Stimulated activated CD8-positive, alpha-beta memory T cell treated with anti-CD3 and anti-CD28 coated beads, Interleukin-2, amount 100 ng/mL, for 1 hour (primary cell): ENCODE measurements around the gene PRIM1.
"Not testable (repeated sequence)": the region's sequence is repeated elsewhere in the genome, so short reads cannot be mapped to it uniquely, and the experiment has no call there.

Source experiments
- DNase-seq, 2 donors: peaks; one replicate each; pipeline ENCODE4 v3.0.0-alpha.2; 2020; ENCODE audit warnings: low read depth in 2 of 2

Gene PRIM1

DNA sequence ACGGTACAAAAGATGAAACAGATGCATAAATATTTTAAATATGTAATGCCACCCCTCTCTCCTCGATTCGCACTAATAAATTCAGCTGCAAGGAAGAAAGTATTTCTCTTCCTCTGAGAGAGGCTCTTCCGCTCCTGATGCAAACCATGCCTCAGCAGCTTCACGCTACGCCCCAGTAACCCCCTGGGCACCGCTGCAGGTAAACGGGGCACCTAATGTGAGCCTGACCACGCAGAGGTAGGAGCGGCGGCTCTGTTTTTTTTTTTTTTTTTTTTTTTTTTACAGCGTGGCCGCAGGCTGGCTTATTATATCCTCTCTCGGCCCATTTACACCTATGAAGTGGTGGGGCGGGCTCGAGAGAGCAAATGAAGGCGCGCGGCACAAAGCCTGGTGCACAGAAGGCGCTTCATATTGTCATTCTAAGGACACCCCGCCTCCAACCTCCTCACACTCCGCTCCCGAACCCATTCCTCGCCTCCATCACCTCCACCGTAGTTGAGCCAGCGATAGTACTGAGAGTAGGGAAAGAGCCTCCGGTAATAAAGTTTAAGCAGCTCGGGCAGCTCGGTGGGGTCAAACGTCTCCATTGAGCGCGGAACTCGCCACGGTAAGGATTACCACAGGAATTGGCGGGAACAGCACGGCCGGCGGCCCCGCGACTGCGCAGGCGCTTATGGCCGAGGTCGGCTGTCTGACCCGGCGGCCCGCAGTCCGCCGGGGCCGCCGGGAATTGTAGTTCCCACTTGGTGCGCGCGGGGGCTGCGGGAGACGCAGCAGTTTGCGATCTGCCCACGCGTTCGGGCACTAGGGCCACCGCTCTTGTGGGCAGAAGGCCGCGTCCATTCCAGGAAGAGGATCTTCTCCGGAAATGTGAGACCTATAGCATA, at the start of gene PRIM1:
Gene PRIM1 (minus strand): TSS at position 612 of the 887 bp plus-strand sequence. CDS start 25 bp downstream, at position 587.
- DNase-seq, result peak; percentile 59 to 64

DNA sequence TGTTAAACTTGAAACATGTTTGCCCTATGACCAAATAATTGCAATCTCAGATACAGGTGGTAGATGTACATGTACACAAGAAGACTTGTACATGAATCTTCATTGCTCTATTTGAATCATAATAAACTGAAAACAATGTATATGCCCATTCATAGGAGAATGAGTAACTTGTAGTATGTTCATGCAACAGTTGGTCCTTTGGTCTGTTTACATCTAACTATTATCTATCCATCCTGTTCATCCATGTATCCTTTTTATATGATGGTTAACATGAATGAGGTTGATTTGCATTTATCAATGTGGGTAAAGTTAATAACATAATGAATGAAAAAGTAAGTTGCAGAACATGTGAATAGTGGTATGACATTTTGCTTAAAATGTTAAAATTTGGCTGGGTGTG, 48.1 kb upstream of the PRIM1 start:
- DNase-seq, result no peak

DNA sequence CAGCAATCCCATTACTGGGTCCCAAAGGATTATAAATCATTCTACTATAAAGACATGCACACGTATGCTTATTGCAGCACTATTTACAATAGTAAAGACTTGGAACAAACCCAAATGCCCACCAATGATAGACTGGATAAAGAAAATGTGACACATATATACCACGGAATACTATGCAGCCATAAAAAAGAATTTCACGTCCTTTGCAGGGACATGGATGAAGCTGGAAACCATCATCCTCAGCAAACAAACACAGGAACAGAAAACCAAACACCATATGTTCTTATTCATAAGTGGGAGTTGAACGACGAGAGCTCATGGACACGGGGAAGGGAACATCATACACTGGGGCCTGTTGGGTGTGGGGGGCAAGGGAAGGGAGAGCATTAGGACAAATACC, 47.2 kb upstream of the PRIM1 start:
- DNase-seq, result not testable (repeated sequence)

DNA sequence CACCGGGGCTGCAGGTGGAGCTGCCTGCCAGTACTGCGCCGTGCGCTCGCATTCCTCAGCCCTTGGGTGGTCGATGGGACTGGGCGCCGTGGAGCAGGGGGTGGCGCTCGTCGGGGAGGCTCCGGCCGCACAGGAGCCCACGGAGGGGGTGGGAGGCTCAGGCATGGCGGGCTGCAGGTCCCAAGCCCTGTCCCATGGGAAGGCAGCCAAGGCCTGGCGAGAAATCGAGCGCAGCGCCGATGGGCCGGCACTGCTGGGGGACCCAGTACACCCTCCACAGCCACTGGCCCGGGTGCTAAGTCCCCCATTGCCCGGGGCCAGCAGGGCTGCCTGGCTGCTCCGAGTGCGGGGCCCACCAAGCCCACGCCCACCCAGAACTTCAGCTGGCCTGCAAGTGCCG, 43.7 kb upstream of the PRIM1 start:
- DNase-seq, result not testable (repeated sequence)

GRCh38 chr12:56795046-56795562, 43.0 kb upstream of the PRIM1 start:
- not testable (repeated sequence) for DNase-seq

- DNase-seq, result not testable (repeated sequence)
These were observed 41.0 kb upstream of the PRIM1 start for GRCh38 chr12:56793124-56793523.

DNA sequence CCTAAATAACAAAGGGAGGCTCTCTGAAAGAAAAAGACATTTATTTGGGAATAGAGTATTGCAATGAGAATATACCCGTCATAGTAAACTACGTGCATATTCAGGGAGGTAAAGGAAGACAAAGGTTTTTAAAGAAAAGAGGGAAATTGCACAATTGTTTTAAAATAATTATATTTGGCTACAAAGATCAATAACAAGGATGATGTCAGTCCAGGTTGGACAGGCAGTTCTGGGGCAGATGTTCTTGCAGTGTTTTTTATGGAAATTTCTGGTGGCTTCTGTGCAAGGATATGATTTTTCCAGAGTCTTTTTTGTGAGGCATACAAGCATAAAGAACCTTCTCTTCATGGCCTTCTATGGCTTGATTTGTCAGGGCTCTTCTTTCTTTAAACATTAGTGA, 40.6 kb upstream of the PRIM1 start:
- no peak for DNase-seq

- not testable (repeated sequence) for DNase-seq
These were observed 37.3 kb upstream of the PRIM1 start for GRCh38 chr12:56789429-56789828.

DNA sequence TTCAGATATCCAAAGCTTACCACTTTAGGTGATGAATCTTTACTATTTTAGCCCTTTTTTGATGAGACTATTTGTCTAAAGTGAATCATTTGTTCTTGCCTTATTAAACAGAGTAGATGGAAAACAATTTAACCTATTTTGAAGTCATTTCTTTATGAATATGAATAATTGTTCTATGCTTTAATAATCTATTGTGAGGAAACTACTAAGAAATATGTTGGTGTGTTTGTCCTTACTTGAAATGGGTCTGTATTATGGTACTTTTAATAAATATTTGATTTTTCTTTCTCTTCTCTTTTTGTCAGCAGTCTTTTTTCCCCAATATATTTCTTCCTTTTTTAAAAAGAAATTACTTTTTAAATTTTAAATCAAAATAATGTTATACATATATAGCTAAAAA, 35.4 kb upstream of the PRIM1 start:
- no peak for DNase-seq

- DNase-seq, result no peak
These were observed 33.8 kb upstream of the PRIM1 start for GRCh38 chr12:56785874-56786273.

GRCh38 chr12:56785141-56785865, 33.2 kb upstream of the PRIM1 start:
- DNase-seq, result no peak

GRCh38 chr12:56781726-56782125, 29.6 kb upstream of the PRIM1 start:
- no peak for DNase-seq

DNA sequence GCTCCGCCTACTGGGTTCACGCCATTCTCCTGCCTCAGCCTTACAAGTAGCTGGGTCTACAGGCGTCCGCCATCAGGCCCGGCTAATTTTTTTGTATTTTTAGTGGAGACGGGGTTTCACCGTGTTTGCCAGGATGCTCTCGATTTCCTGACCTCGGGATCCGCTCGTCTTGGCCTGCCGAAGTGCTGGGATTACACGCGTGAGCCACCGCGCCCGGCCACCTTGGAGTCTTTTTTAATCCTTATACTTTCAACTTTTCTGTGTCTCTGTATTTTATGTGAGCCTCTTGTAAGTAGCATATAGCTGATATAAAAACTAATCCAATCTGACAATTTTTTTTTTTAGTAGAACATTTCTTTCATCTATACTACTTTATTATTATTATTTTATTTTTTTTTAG, 26.6 kb upstream of the PRIM1 start:
- DNase-seq, result no peak

DNA sequence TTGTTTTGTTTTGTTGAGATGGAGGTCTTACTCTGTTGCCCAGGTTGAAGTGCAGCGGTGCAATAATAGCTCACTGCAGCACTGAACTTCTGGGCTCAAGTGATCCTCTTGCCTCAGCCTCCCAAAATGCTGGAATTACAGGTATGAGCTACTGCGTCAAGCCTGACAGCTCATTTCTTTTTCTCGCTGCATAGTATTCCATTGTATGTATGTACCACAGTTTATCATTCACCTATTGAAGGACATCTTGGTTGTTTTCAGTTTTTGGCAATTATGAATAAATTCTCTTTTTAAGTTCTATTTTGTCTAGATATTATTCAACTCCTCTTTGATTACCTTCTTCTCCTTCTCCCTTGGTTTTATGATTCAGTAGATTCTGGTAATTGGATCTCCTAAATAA, 24.5 kb upstream of the PRIM1 start:
- no peak for DNase-seq

DNA sequence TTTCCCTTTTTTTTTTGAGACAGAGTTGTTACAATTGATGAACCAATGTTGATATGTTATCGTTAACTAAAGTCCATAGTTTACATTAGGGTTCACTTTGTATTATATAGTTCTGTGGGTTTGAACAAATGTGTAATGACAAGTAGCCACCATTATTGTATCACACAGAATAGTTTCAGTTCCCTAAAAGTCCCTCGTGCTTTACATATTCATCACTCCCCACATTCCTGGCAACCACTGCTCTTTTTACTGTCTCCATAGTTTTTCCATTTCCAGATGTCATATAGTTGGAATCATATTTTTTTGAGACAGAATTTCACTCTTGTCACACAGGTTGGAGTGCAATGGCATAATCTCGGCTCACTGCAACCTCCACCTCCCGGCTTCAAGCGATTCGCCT, 23.5 kb upstream of the PRIM1 start:
- DNase-seq, result no peak

- no peak for DNase-seq
These were observed 21.0 kb upstream of the PRIM1 start for GRCh38 chr12:56773113-56773512.

DNA sequence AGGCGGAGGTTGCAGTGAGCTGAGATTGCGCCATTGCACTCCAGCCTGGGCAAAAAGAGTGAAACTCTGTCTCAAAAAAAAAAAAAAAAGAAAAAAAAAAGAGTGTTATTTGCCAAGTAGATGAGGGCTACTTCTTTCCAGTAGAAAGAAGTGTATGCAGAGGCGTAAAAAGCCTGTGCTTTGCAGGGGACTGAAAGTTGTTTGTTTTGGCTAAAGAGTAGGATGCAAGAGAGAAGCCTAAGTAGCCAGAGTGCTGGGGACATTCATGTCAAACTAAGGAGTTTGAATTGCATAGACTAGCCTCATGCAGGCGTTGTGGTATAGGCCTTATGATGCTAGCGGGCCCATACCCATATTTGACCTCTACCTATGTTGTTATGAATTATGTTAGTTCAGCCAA, 20.5 kb upstream of the PRIM1 start:
- DNase-seq, result no peak

- DNase-seq, result no peak
These were observed 17.7 kb upstream of the PRIM1 start for GRCh38 chr12:56769868-56770267.

DNA sequence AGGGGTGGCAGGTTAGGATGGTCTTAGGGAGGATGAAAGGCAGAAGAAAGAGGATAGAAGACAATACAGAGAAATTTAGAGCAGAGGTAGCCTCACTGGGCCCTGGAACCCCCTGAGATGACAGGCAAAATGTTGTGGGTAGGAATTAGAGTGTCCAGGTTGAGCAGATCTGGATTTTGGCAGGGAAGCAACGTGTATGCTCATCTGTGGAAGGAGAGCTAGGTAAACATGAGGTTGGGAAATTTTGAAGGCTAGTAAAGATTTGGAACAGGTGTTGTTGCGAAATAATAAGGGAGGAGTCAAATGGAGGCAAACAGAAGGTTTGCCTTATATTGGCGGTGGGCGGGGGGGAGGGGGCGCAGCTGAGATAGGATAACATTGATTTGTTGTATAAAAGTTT, 16.3 kb upstream of the PRIM1 start:
- DNase-seq, result no peak

DNA sequence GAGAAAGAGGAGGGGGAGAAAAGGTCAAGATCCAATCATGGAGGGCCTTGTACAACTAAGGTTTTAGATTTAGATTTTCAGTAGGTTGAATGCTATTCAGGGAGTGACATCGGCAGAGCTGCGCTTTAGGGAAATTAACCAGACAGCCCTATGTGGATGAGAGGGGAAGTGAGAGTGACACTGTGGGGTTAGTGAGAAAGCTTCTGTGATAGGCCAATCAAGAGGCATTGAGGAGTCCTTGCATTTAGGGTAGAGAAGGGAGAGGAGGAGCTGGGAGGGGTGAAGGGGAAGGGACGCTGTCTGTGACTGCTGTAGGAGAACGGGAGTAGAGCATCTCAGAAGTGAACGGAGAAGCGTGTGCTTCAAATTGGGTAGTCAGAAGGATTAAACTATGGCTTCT, 14.4 kb upstream of the PRIM1 start:
- no peak for DNase-seq

GRCh38 chr12:56763753-56764657, 11.9 kb upstream of the PRIM1 start:
- no peak for DNase-seq

DNA sequence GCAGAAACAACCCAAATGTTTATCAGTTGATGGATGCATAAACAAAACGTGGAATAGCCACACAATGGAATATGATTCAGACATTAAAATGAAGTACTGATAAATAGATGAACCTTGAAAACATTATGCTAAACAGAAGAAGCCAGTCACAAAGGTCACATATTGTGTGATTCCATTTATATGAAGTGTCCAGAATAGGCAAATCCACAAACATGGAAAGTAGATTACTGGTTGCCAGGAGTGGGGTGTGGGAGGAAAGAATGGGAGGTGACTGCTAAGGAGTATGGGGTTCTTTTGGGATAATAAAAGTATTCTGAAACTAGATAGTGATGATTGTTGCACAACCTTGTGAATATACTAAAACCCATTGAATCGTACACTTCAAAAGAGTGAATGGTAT, 9.7 kb upstream of the PRIM1 start:
- DNase-seq, result no peak
